ENCODE measurements around the gene PLXND1.

PLXND1 gene

GRCh38 chr3:129531699-129532098, 74.8 kb downstream of the PLXND1 start:
- Histone ChIP-seq H3K27me3 (ENCODE audit: control insufficient read depth in 1 of 2, insufficient read depth in 2 of 2, low read length in 2 of 2) (no peaks in the 10 kb centered on the region), H3K27ac (ENCODE audit: low read depth, low read length) (no peak overlapping the region), H3K9ac (ENCODE audit: low read depth in 1 of 2, low read length in 2 of 2) (no peak overlapping the region)

GRCh38 chr3:129530821-129531220, 75.7 kb downstream of the PLXND1 start:
- H3K4me3 ChIP-seq (ENCODE audit: low read depth in 1 of 2, low read length in 2 of 2), result no peak overlapping the region
- no peaks in the 10 kb centered on the region for H3K27me3 ChIP-seq (ENCODE audit: control insufficient read depth in 1 of 2, insufficient read depth in 2 of 2, low read length in 2 of 2)
- no peaks in the 10 kb centered on the region for H3K4me1 ChIP-seq (ENCODE audit: control insufficient read depth in 1 of 2, insufficient read depth in 2 of 2, low read length in 2 of 2)
- peak overlapping the region; percentile 20 for H3K27ac ChIP-seq (ENCODE audit: low read depth, low read length)
- H3K9me3 ChIP-seq (ENCODE audit: control insufficient read depth in 1 of 2, low read length in 2 of 2), result no peaks in the 10 kb centered on the region
- H3K9ac ChIP-seq (ENCODE audit: low read depth in 1 of 2, low read length in 2 of 2), result no peak overlapping the region
- H3K36me3 ChIP-seq (ENCODE audit: control insufficient read depth in 1 of 2, insufficient read depth in 2 of 2, low read length in 2 of 2), result no peaks in the 10 kb centered on the region

More at GRCh38 chr3:129531699-129532098, 74.8 kb downstream of the PLXND1 start:
- H3K4me1 ChIP-seq (ENCODE audit: control insufficient read depth in 1 of 2, insufficient read depth in 2 of 2, low read length in 2 of 2), result no peaks in the 10 kb centered on the region
- H3K9me3 ChIP-seq (ENCODE audit: control insufficient read depth in 1 of 2, low read length in 2 of 2), result no peaks in the 10 kb centered on the region
- H3K4me3 ChIP-seq (ENCODE audit: low read depth in 1 of 2, low read length in 2 of 2), result no peak overlapping the region
- no peaks in the 10 kb centered on the region for H3K36me3 ChIP-seq (ENCODE audit: control insufficient read depth in 1 of 2, insufficient read depth in 2 of 2, low read length in 2 of 2)

GRCh38 chr3:129530251-129530791, 76.2 kb downstream of the PLXND1 start:
- Histone ChIP-seq H3K4me3 (ENCODE audit: low read depth in 1 of 2, low read length in 2 of 2) (no peak overlapping the region), H3K4me1 (ENCODE audit: control insufficient read depth in 1 of 2, insufficient read depth in 2 of 2, low read length in 2 of 2) (no peaks in the 10 kb centered on the region), H3K27ac (ENCODE audit: low read depth, low read length) (no peak overlapping the region), H3K27me3 (ENCODE audit: control insufficient read depth in 1 of 2, insufficient read depth in 2 of 2, low read length in 2 of 2) (no peaks in the 10 kb centered on the region), H3K9ac (ENCODE audit: low read depth in 1 of 2, low read length in 2 of 2) (no peak overlapping the region), H3K9me3 (ENCODE audit: control insufficient read depth in 1 of 2, low read length in 2 of 2) (no peaks in the 10 kb centered on the region), H3K36me3 (ENCODE audit: control insufficient read depth in 1 of 2, insufficient read depth in 2 of 2, low read length in 2 of 2) (no peaks in the 10 kb centered on the region)

GRCh38 chr3:129529436-129530210, 76.9 kb downstream of the PLXND1 start:
- H3K36me3 ChIP-seq (ENCODE audit: control insufficient read depth in 1 of 2, insufficient read depth in 2 of 2, low read length in 2 of 2), result no peaks in the 10 kb centered on the region
- H3K27ac ChIP-seq (ENCODE audit: low read depth, low read length), result no peak overlapping the region
- no peaks in the 10 kb centered on the region for H3K27me3 ChIP-seq (ENCODE audit: control insufficient read depth in 1 of 2, insufficient read depth in 2 of 2, low read length in 2 of 2)
- H3K9me3 ChIP-seq (ENCODE audit: control insufficient read depth in 1 of 2, low read length in 2 of 2), result no peaks in the 10 kb centered on the region
- no peaks in the 10 kb centered on the region for H3K4me1 ChIP-seq (ENCODE audit: control insufficient read depth in 1 of 2, insufficient read depth in 2 of 2, low read length in 2 of 2)
- H3K9ac ChIP-seq (ENCODE audit: low read depth in 1 of 2, low read length in 2 of 2), result no peak overlapping the region
- H3K4me3 ChIP-seq (ENCODE audit: low read depth in 1 of 2, low read length in 2 of 2), result no peak overlapping the region

GRCh38 chr3:129528589-129529100, 77.8 kb downstream of the PLXND1 start, which contains the start of gene RHO:
RHO (plus strand) TSS chr3:129528639; CDS start chr3:129528734, 95 bp downstream.
- no peaks in the 10 kb centered on the region for H3K4me1 ChIP-seq (ENCODE audit: control insufficient read depth in 1 of 2, insufficient read depth in 2 of 2, low read length in 2 of 2)
- no peaks in the 10 kb centered on the region for H3K36me3 ChIP-seq (ENCODE audit: control insufficient read depth in 1 of 2, insufficient read depth in 2 of 2, low read length in 2 of 2)
- H3K4me3 ChIP-seq (ENCODE audit: low read depth in 1 of 2, low read length in 2 of 2), result no peak within 1 kb of the TSS
- no peaks in the 10 kb centered on the region for H3K27me3 ChIP-seq (ENCODE audit: control insufficient read depth in 1 of 2, insufficient read depth in 2 of 2, low read length in 2 of 2)
- no peak within 1 kb of the TSS for H3K27ac ChIP-seq (ENCODE audit: low read depth, low read length)
- no peaks in the 10 kb centered on the region for H3K9me3 ChIP-seq (ENCODE audit: control insufficient read depth in 1 of 2, low read length in 2 of 2)
- no peak within 1 kb of the TSS for H3K9ac ChIP-seq (ENCODE audit: low read depth in 1 of 2, low read length in 2 of 2)

GRCh38 chr3:129527262-129527661, 79.2 kb downstream of the PLXND1 start:
- Histone ChIP-seq H3K36me3 (ENCODE audit: control insufficient read depth in 1 of 2, insufficient read depth in 2 of 2, low read length in 2 of 2) (no peaks in the 10 kb centered on the region), H3K27me3 (ENCODE audit: control insufficient read depth in 1 of 2, insufficient read depth in 2 of 2, low read length in 2 of 2) (no peaks in the 10 kb centered on the region), H3K4me3 (ENCODE audit: low read depth in 1 of 2, low read length in 2 of 2) (no peak overlapping the region), H3K4me1 (ENCODE audit: control insufficient read depth in 1 of 2, insufficient read depth in 2 of 2, low read length in 2 of 2) (no peaks in the 10 kb centered on the region), H3K9ac (ENCODE audit: low read depth in 1 of 2, low read length in 2 of 2) (no peak overlapping the region), H3K27ac (ENCODE audit: low read depth, low read length) (no peak overlapping the region), H3K9me3 (ENCODE audit: control insufficient read depth in 1 of 2, low read length in 2 of 2) (no peaks in the 10 kb centered on the region)

GRCh38 chr3:129526121-129526900, 80.2 kb downstream of the PLXND1 start:
- Histone ChIP-seq H3K27ac (ENCODE audit: low read depth, low read length) (no peak overlapping the region), H3K4me1 (ENCODE audit: control insufficient read depth in 1 of 2, insufficient read depth in 2 of 2, low read length in 2 of 2) (no peaks in the 10 kb centered on the region), H3K27me3 (ENCODE audit: control insufficient read depth in 1 of 2, insufficient read depth in 2 of 2, low read length in 2 of 2) (no peaks in the 10 kb centered on the region)

GRCh38 chr3:129525341-129525968, 81.0 kb downstream of the PLXND1 start:
- Histone ChIP-seq H3K9me3 (ENCODE audit: control insufficient read depth in 1 of 2, low read length in 2 of 2) (no peaks in the 10 kb centered on the region), H3K4me1 (ENCODE audit: control insufficient read depth in 1 of 2, insufficient read depth in 2 of 2, low read length in 2 of 2) (no peaks in the 10 kb centered on the region), H3K4me3 (ENCODE audit: low read depth in 1 of 2, low read length in 2 of 2) (no peak overlapping the region), H3K36me3 (ENCODE audit: control insufficient read depth in 1 of 2, insufficient read depth in 2 of 2, low read length in 2 of 2) (no peaks in the 10 kb centered on the region), H3K27me3 (ENCODE audit: control insufficient read depth in 1 of 2, insufficient read depth in 2 of 2, low read length in 2 of 2) (no peaks in the 10 kb centered on the region), H3K27ac (ENCODE audit: low read depth, low read length) (no peak overlapping the region), H3K9ac (ENCODE audit: low read depth in 1 of 2, low read length in 2 of 2) (no peak overlapping the region)

More at GRCh38 chr3:129526121-129526900, 80.2 kb downstream of the PLXND1 start:
- Histone ChIP-seq H3K36me3 (ENCODE audit: control insufficient read depth in 1 of 2, insufficient read depth in 2 of 2, low read length in 2 of 2) (no peaks in the 10 kb centered on the region), H3K9me3 (ENCODE audit: control insufficient read depth in 1 of 2, low read length in 2 of 2) (no peaks in the 10 kb centered on the region), H3K4me3 (ENCODE audit: low read depth in 1 of 2, low read length in 2 of 2) (no peak overlapping the region), H3K9ac (ENCODE audit: low read depth in 1 of 2, low read length in 2 of 2) (no peak overlapping the region)

- H3K9me3 ChIP-seq (ENCODE audit: control insufficient read depth in 1 of 2, low read length in 2 of 2), result no peaks in the 10 kb centered on the region
Measured at GRCh38 chr3:129524081-129524480, 82.4 kb downstream of the PLXND1 start.

More at GRCh38 chr3:129524081-129524480, 82.4 kb downstream of the PLXND1 start:
- Histone ChIP-seq H3K27ac (ENCODE audit: low read depth, low read length) (no peak overlapping the region), H3K36me3 (ENCODE audit: control insufficient read depth in 1 of 2, insufficient read depth in 2 of 2, low read length in 2 of 2) (peaks cover 0 to 2% of the 10 kb centered on the region in 2 donors), H3K9ac (ENCODE audit: low read depth in 1 of 2, low read length in 2 of 2) (no peak overlapping the region), H3K4me3 (ENCODE audit: low read depth in 1 of 2, low read length in 2 of 2) (no peak overlapping the region), H3K27me3 (ENCODE audit: control insufficient read depth in 1 of 2, insufficient read depth in 2 of 2, low read length in 2 of 2) (no peaks in the 10 kb centered on the region), H3K4me1 (ENCODE audit: control insufficient read depth in 1 of 2, insufficient read depth in 2 of 2, low read length in 2 of 2) (no peaks in the 10 kb centered on the region)
